PC-9 (cell line): ENCODE data around the gene FGD5. TPM values are rescaled to one million over a fixed set of nuclear protein-coding genes. Genes with fewer than 3 reads are reported as not detected.

Source experiments
- BruUV-seq: library from RNA; stranded (reverse); fragments of 400-500 nt; replicated peaks from 2 replicates; lab custom pipeline; 2021; lab: Mats Ljungman, UMichigan
- CTCF ChIA-PET: fragments of 300-600 bp; sonication (Branson Sonifier 250); formaldehyde crosslinking; loops from one replicate; lab custom pipeline; 2022; ENCODE audit warnings: antibody characterized with exemption; lab: Charles Lee
- POLR2A ChIA-PET: fragments of 300-600 bp; sonication (Branson Sonifier 250); formaldehyde crosslinking; loops from one replicate; lab custom pipeline; 2022; ENCODE audit warnings: antibody characterized with exemption; ENCODE audit not compliant: unreplicated experiment; lab: Charles Lee
- DNase-seq, 2 experiments: peaks; one replicate each; pipeline versions ENCODE4 v3.0.0 to v3.0.0-alpha.2; 2015 to 2022; ENCODE audit warnings: mixed read lengths in 1 of 2
- H2AFZ ChIP-seq: fragments of 200-600 bp; sonication (generic); 2 replicates; pipeline ENCODE4 v1.8.1; 2017; ENCODE audit warnings: antibody characterized with exemption
- H3F3A ChIP-seq: fragments of 200-600 bp; sonication (generic); 2 replicates; pipeline ENCODE4 v1.8.1; 2017; ENCODE audit warnings: antibody characterized with exemption, mild to moderate bottlenecking, low read depth; ENCODE audit not compliant: insufficient read depth
- H3K27ac ChIP-seq: fragments of 200-600 bp; sonication (generic); 2 replicates; pipeline ENCODE4 v1.6.1; 2016; ENCODE audit warnings: mixed run types
- H3K27me3 ChIP-seq: fragments of 200-600 bp; sonication (generic); 2 replicates; pipeline ENCODE4 v1.6.1; 2016; ENCODE audit warnings: low read depth, mixed run types; ENCODE audit not compliant: insufficient read depth
- H3K36me3 ChIP-seq: fragments of 200-600 bp; sonication (generic); 2 replicates; pipeline ENCODE4 v1.6.1; 2016; ENCODE audit warnings: low read depth, mixed run types
- H3K4me1 ChIP-seq: fragments of 200-600 bp; sonication (generic); replicated peaks from 2 replicates; pipeline ENCODE4 v1.6.1; 2016; ENCODE audit warnings: mixed run types; ENCODE audit not compliant: insufficient read depth
- H3K4me2 ChIP-seq: fragments of 200-600 bp; sonication (generic); 2 replicates; pipeline ENCODE4 v1.6.1; 2017; ENCODE audit warnings: mixed run types
- H3K4me3 ChIP-seq: fragments of 200-600 bp; sonication (generic); 2 replicates; pipeline ENCODE4 v1.6.1; 2016; ENCODE audit warnings: mixed run types
- H3K79me2 ChIP-seq: fragments of 200-600 bp; sonication (generic); 2 replicates; pipeline ENCODE4 v1.6.1; 2017; ENCODE audit warnings: low read depth, mixed run types
- H3K9me2 ChIP-seq: fragments of 200-600 bp; sonication (generic); 2 replicates; pipeline ENCODE4 v1.8.1; 2017; ENCODE audit warnings: mild to moderate bottlenecking; ENCODE audit not compliant: insufficient read depth
- H3K9me3 ChIP-seq: fragments of 200-600 bp; sonication (generic); 2 replicates; pipeline ENCODE4 v1.8.1; 2016; ENCODE audit warnings: low read depth; ENCODE audit not compliant: insufficient read depth
- H4K20me1 ChIP-seq: fragments of 200-600 bp; sonication (generic); 2 replicates; pipeline ENCODE4 v1.8.1; 2017; ENCODE audit not compliant: insufficient read depth
- EZH2 ChIP-seq: fragments of 200-600 bp; sonication (generic); IDR thresholded peaks from 2 replicates; pipeline ENCODE4 v1.8.0; 2017; ENCODE audit warnings: antibody characterized with exemption, low read depth
- intact Hi-C: fragments of 100-400 bp; cut with micrococcal nuclease; formaldehyde crosslinking; loops from one replicate; pipeline ENCODE4 v1.10.0; 2022; ENCODE audit not compliant: unreplicated experiment
- total RNA-seq: library from RNA; stranded (reverse); gene quantifications from 2 replicates; pipeline ENCODE4 v1.2.3, GENCODE V29; 2021
- TF ChIP-seq, protein P1 (sequence below): fragments of 200-600 bp; sonication (generic); conservative IDR thresholded peaks from 2 replicates; pipeline ENCODE4 v1.6.1; 2017; ENCODE audit warnings: mixed run types, antibody characterized with exemption, mild to moderate bottlenecking, moderate library complexity

The FGD5 gene
- total RNA-seq, 1 experiment from 2014 or later = not detected

DNA sequence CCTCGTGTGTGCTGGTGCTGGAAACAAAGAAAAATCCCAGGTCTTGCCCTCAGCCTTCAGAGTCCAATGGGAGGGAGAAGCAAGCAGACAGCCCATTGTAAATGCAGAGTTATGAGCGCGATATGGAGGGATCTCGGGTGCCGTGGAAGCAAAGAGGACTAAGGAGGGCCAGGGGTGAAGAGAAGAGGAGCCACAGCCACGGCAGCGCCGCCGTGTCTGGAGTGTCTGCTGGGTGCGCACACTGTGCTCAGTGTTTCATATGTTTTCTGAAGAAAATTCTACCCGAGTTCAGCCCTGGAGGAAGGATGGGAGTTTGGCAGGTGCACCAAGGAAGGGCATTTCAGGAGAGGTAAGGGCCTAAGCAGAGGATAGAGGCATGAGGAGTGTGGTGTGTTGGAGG, 92.9 kb downstream of the FGD5 start:
- DNase-seq = no peak
- Histone ChIP-seq H3K27me3 (no peaks in the 10 kb centered on the region), H3K79me2 (no peaks in the 10 kb centered on the region), H3K27ac (no peak overlapping the region), H3K36me3 (no peaks in the 10 kb centered on the region), H2AFZ (no peak overlapping the region), H3K4me3 (no peak overlapping the region), H3K9me2 (no peaks in the 10 kb centered on the region), H3F3A (no peaks in the 10 kb centered on the region), H3K4me2 (no peak overlapping the region), H4K20me1 (no peaks in the 10 kb centered on the region), H3K9me3 (no peaks in the 10 kb centered on the region), H3K4me1 (no peaks in the 10 kb centered on the region)
- intact Hi-C loops = no loop called here
- BruUV-seq = no TSS peak
- no peak for TF ChIP-seq EZH2
- TF ChIP-seq, protein P1, sequence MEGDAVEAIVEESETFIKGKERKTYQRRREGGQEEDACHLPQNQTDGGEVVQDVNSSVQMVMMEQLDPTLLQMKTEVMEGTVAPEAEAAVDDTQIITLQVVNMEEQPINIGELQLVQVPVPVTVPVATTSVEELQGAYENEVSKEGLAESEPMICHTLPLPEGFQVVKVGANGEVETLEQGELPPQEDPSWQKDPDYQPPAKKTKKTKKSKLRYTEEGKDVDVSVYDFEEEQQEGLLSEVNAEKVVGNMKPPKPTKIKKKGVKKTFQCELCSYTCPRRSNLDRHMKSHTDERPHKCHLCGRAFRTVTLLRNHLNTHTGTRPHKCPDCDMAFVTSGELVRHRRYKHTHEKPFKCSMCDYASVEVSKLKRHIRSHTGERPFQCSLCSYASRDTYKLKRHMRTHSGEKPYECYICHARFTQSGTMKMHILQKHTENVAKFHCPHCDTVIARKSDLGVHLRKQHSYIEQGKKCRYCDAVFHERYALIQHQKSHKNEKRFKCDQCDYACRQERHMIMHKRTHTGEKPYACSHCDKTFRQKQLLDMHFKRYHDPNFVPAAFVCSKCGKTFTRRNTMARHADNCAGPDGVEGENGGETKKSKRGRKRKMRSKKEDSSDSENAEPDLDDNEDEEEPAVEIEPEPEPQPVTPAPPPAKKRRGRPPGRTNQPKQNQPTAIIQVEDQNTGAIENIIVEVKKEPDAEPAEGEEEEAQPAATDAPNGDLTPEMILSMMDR = no peak
- CTCF ChIA-PET = no interaction called here
- POLR2A ChIA-PET = interaction anchor here (0.7 kb wide), 1 partner anchor 1183 kb away, joined by 9 read pairs; no protein-coding TSS in a partner anchor

DNA sequence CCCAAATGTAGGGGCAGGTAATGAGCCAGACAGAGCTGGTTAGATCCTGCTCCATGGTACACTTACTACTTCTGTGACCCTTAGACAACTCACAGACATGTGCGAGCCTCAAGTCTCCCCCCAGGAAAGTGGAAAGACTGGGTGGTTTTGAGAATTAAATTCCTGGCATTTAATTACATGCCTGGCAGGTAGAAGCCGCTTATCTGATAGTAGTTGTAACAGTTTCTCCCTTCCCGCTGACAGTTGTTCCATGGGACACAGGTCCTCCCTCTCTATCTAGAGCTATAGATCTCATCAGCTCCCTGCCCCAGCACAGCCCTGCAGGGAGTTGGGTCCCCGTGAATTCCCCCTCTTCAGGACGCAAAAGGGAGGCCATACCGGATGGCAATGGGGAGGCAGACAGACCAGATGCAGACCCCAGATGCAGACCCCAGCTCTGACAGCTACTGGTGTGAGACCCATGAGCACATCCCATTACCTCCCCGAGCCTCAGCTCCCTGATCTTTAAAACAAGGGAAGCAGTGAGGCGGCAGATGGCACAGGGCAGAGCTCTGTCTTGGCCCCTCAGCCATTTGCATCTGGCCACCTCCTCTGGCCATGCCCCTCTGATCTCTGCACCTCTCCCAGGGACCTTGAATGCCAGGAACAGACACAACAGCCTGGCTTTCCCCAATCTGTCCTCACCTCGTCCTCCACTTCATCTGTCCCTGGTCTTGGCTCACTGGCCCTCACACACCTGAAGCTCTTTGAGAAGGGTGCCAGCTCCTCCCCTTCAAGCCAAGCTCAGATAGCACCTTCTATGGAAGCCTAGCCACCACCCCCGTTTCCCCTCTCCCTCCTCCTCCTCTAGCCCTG, 94.5 kb downstream of the FGD5 start:
- H3K4me2 ChIP-seq = no peak overlapping the region
- no peaks in the 10 kb centered on the region for H3K4me1 ChIP-seq
- no peaks in the 10 kb centered on the region for H3K27me3 ChIP-seq
- H2AFZ ChIP-seq = no peak overlapping the region
- H3K9me3 ChIP-seq = no peaks in the 10 kb centered on the region
- BruUV-seq = no TSS peak
- no peak overlapping the region for H3K27ac ChIP-seq
- intact Hi-C loops = no loop called here
- no peak for DNase-seq
- H3K4me3 ChIP-seq = no peak overlapping the region
- H3K79me2 ChIP-seq = no peaks in the 10 kb centered on the region
- no peaks in the 10 kb centered on the region for H3F3A ChIP-seq
- TF ChIP-seq, protein P1 = no peak
- no peak for TF ChIP-seq EZH2
- CTCF ChIA-PET = interaction anchor here (0.6 kb wide), 1 partner anchor 8 kb away, joined by 3 read pairs; no protein-coding TSS in a partner anchor
- H3K9me2 ChIP-seq = no peaks in the 10 kb centered on the region
- H4K20me1 ChIP-seq = no peaks in the 10 kb centered on the region
- POLR2A ChIA-PET = no interaction called here
- no peaks in the 10 kb centered on the region for H3K36me3 ChIP-seq

DNA sequence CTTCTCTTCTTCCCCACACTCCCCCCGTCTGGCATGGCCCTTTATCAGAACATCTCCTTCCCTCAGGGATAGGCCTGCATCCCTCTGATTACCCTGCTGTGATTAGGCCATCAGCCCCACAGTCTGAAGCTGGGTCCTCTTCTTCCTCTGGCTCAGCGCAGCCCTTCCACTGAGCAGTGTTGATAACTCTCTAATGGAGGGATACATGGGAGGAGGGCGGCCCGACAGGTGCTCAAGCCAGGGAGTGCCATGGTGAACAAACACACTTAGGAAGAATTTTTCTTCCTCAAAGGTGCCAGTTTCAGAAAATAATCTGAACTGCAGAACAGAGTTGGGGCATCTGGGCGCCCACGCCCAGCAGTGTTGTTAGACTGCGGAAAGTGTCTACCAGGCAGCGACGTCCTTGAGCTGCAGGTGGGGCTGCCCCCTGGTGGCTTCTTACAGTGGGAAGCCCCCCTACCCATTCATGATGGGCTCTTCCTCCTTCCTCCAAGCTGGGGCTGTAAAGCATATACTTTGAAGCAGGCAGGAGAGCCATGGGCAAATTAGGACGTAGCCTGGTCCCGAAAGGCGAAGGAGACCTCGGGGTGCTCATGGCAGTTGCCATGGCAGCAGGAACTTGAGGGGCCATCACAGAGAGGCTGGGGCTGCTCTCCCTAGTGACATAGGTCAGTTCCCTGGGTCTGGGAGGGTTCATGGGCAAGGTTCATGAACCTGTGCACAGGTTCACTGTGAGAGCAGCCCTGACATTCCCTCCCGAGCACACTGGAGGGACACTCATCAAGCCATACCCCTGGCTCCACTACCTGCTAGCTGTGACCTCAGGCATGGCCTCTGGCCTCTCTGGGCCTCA, 95.4 kb downstream of the FGD5 start:
- no peaks in the 10 kb centered on the region for H3K4me1 ChIP-seq
- DNase-seq = no peak
- no peak overlapping the region for H3K27ac ChIP-seq
- intact Hi-C loops = no loop called here
- POLR2A ChIA-PET = no interaction called here
- no peak for TF ChIP-seq EZH2
- TF ChIP-seq, protein P1 = no peak
- H4K20me1 ChIP-seq = no peaks in the 10 kb centered on the region
- no peak overlapping the region for H3K4me2 ChIP-seq
- CTCF ChIA-PET = no interaction called here
- BruUV-seq = no TSS peak
- H3K36me3 ChIP-seq = no peaks in the 10 kb centered on the region
- no peaks in the 10 kb centered on the region for H3K9me3 ChIP-seq
- H3F3A ChIP-seq = no peaks in the 10 kb centered on the region
- H2AFZ ChIP-seq = no peak overlapping the region
- H3K9me2 ChIP-seq = no peaks in the 10 kb centered on the region
- no peaks in the 10 kb centered on the region for H3K79me2 ChIP-seq
- no peak overlapping the region for H3K4me3 ChIP-seq
- no peaks in the 10 kb centered on the region for H3K27me3 ChIP-seq
